Activated CD8-positive, alpha-beta T cell treated with anti-CD3 and anti-CD28 coated beads, Interleukin-2, amount 10 ng/mL, durations not matched to agents 7 days and 5 days (primary cell): Measurements from ENCODE around the gene GDPD5. TPM values are rescaled to one million over a fixed set of nuclear protein-coding genes. Genes with fewer than 3 reads are reported as not detected.
A peak's percentile ranks its signal among the peaks of the same experiment; 100 is the strongest.

Source experiments
- ATAC-seq: fragments of 150-1000 bp; cut with Tn5 transposase; one replicate; pipeline ENCODE4 v1.10.0; 2021; ENCODE audit warnings: moderate library complexity
- CTCF ChIA-PET: fragments of 350-600 bp; sonication (Branson Sonifier 250); formaldehyde crosslinking; loops from one replicate; lab custom pipeline; 2021; ENCODE audit warnings: antibody characterized with exemption; lab: Charles Lee
- POLR2A ChIA-PET: fragments of 350-600 bp; sonication (Branson Sonifier 250); formaldehyde crosslinking; loops from one replicate; lab custom pipeline; 2021; ENCODE audit warnings: antibody characterized with exemption; lab: Charles Lee
- DNase-seq: peaks from one replicate; pipeline ENCODE4 v3.0.0-alpha.2; 2020
- H3K27ac Mint-ChIP-seq: one replicate; pipeline ENCODE4 v1.8.0; 2021; ENCODE audit warnings: mild to moderate bottlenecking, mixed read lengths
- H3K27me3 Mint-ChIP-seq: one replicate; pipeline ENCODE4 v1.8.0; 2021; ENCODE audit warnings: low read depth, mixed read lengths
- H3K36me3 Mint-ChIP-seq: one replicate; pipeline ENCODE4 v1.8.0; 2021; ENCODE audit warnings: low read depth, mixed read lengths
- H3K4me1 Mint-ChIP-seq: one replicate; pipeline ENCODE4 v1.8.0; 2021; ENCODE audit warnings: low read depth, mixed read lengths
- H3K4me3 Mint-ChIP-seq: one replicate; pipeline ENCODE4 v1.8.0; 2021; ENCODE audit warnings: mild to moderate bottlenecking, mixed read lengths
- H3K9me3 Mint-ChIP-seq: one replicate; pipeline ENCODE4 v1.8.0; 2022; ENCODE audit warnings: mixed read lengths; ENCODE audit not compliant: insufficient read depth
- total RNA-seq, 2 experiments: library from RNA; stranded (reverse); gene quantifications; one replicate each; pipeline ENCODE4 v1.2.3, GENCODE V29; 2021

The GDPD5 gene
- total RNA-seq, 2 experiments from 2014 or later: 23.1 to 26.6 TPM

GRCh38 chr11:75541193-75542087 is 15.7 kb upstream of the GDPD5 start:
- CTCF ChIA-PET: no interaction called here
- Mint-ChIP-seq H3K4me1 (peaks cover 23% of the 10 kb centered on the region), H3K27ac (no peak overlapping the region), H3K36me3 (no peaks in the 10 kb centered on the region), H3K9me3 (no peaks in the 10 kb centered on the region), H3K4me3 (no peak overlapping the region), H3K27me3 (peaks cover 9% of the 10 kb centered on the region)
- no peak for ATAC-seq
- no peak for DNase-seq
- POLR2A ChIA-PET: no interaction called here

- no peak for ATAC-seq
- H3K27ac Mint-ChIP-seq: no peak overlapping the region
- CTCF ChIA-PET: no interaction called here
Observed at GRCh38 chr11:75539459-75540334, 14.0 kb upstream of the GDPD5 start.

GRCh38 chr11:75538150-75538942 is 12.6 kb upstream of the GDPD5 start:
- CTCF ChIA-PET: interaction anchor here (0.6 to 1.3 kb wide), 3 partner anchors 9 to 13 kb away, joined by 3 to 5 read pairs (median 3); partner anchors contain the start of gene GDPD5
- H3K4me1 Mint-ChIP-seq: peaks cover 48% of the 10 kb centered on the region
- peak overlapping the region; percentile 26 for H3K27ac Mint-ChIP-seq
- no peaks in the 10 kb centered on the region for H3K36me3 Mint-ChIP-seq
- DNase-seq: no peak
- no peak for ATAC-seq
- POLR2A ChIA-PET: no interaction called here
- H3K27me3 Mint-ChIP-seq: peaks cover 3% of the 10 kb centered on the region
- no peaks in the 10 kb centered on the region for H3K9me3 Mint-ChIP-seq
- H3K4me3 Mint-ChIP-seq: no peak overlapping the region

More at GRCh38 chr11:75539459-75540334, 14.0 kb upstream of the GDPD5 start:
- H3K9me3 Mint-ChIP-seq: no peaks in the 10 kb centered on the region
- POLR2A ChIA-PET: no interaction called here
- DNase-seq: no peak
- H3K27me3 Mint-ChIP-seq: peaks cover 3% of the 10 kb centered on the region
- H3K4me3 Mint-ChIP-seq: no peak overlapping the region
- peaks cover 38% of the 10 kb centered on the region for H3K4me1 Mint-ChIP-seq
- no peaks in the 10 kb centered on the region for H3K36me3 Mint-ChIP-seq

GRCh38 chr11:75537740-75538139 is 12.0 kb upstream of the GDPD5 start:
- DNase-seq (no peak), ATAC-seq (no peak)
- peaks cover 3% of the 10 kb centered on the region for H3K27me3 Mint-ChIP-seq
- ChIA-PET POLR2A (no interaction called here), CTCF (interaction anchor here (1.0 to 1.3 kb wide), 2 partner anchors 9 to 12 kb away, joined by 3 to 5 read pairs; partner anchors contain the start of gene GDPD5)
- no peaks in the 10 kb centered on the region for H3K9me3 Mint-ChIP-seq
- H3K27ac Mint-ChIP-seq: no peak overlapping the region
- H3K4me3 Mint-ChIP-seq: no peak overlapping the region
- H3K4me1 Mint-ChIP-seq: peaks cover 48% of the 10 kb centered on the region
- H3K36me3 Mint-ChIP-seq: no peaks in the 10 kb centered on the region

GRCh38 chr11:75536786-75537641 is 11.3 kb upstream of the GDPD5 start:
- DNase-seq (peak; percentile 66), ATAC-seq (peak; percentile 71)
- ChIA-PET CTCF (interaction anchor here (0.9 to 1.5 kb wide), 5 partner anchors 9 to 149 kb away, joined by 3 to 5 read pairs (median 5); partner anchors contain the start of gene GDPD5), POLR2A (no interaction called here)
- peaks cover 3% of the 10 kb centered on the region for H3K27me3 Mint-ChIP-seq
- no peaks in the 10 kb centered on the region for H3K9me3 Mint-ChIP-seq
- no peaks in the 10 kb centered on the region for H3K36me3 Mint-ChIP-seq
- no peak overlapping the region for H3K4me3 Mint-ChIP-seq
- H3K27ac Mint-ChIP-seq: peak overlapping the region; percentile 62
- peaks cover 53% of the 10 kb centered on the region for H3K4me1 Mint-ChIP-seq

- H3K4me3 Mint-ChIP-seq: no peak overlapping the region
- peaks cover 71% of the 10 kb centered on the region for H3K4me1 Mint-ChIP-seq
- H3K9me3 Mint-ChIP-seq: no peaks in the 10 kb centered on the region
- peak overlapping the region; percentile 21 for H3K27ac Mint-ChIP-seq
- no peak for ATAC-seq
- no peak for DNase-seq
- CTCF ChIA-PET: interaction anchor here (1.0 to 13.0 kb wide), 7 partner anchors 10 to 153 kb away, joined by 4 to 237 read pairs (median 5); partner anchors contain the start of gene GDPD5
- H3K27me3 Mint-ChIP-seq: peaks cover 3% of the 10 kb centered on the region
- H3K36me3 Mint-ChIP-seq: no peaks in the 10 kb centered on the region
- POLR2A ChIA-PET: no interaction called here
Observed at GRCh38 chr11:75535071-75535470, 9.3 kb upstream of the GDPD5 start.

GRCh38 chr11:75534259-75535069 is 8.7 kb upstream of the GDPD5 start:
- DNase-seq (no peak), ATAC-seq (no peak)
- peaks cover 71% of the 10 kb centered on the region for H3K4me1 Mint-ChIP-seq
- peaks cover 3% of the 10 kb centered on the region for H3K27me3 Mint-ChIP-seq
- H3K9me3 Mint-ChIP-seq: no peaks in the 10 kb centered on the region
- ChIA-PET CTCF (interaction anchor here (0.9 to 13.0 kb wide), 8 partner anchors 9 to 152 kb away, joined by 3 to 237 read pairs (median 5); partner anchors contain the start of gene GDPD5), POLR2A (interaction anchor here (0.6 to 1.0 kb wide), 5 partner anchors 21 to 259 kb away, joined by 3 to 4 read pairs (median 3); partner anchors contain the start of gene SERPINH1)
- no peak overlapping the region for H3K4me3 Mint-ChIP-seq
- peak overlapping the region; percentile 21 for H3K27ac Mint-ChIP-seq
- no peaks in the 10 kb centered on the region for H3K36me3 Mint-ChIP-seq

- POLR2A ChIA-PET: interaction anchor here (0.6 to 1.0 kb wide), 5 partner anchors 22 to 260 kb away, joined by 3 to 4 read pairs (median 3); partner anchors contain the start of gene SERPINH1
- CTCF ChIA-PET: interaction anchor here (0.9 to 13.0 kb wide), 8 partner anchors 8 to 152 kb away, joined by 3 to 237 read pairs (median 5); partner anchors contain the start of gene GDPD5
- Mint-ChIP-seq H3K27ac (no peak overlapping the region), H3K27me3 (peaks cover 2% of the 10 kb centered on the region), H3K4me1 (peaks cover 71% of the 10 kb centered on the region), H3K9me3 (no peaks in the 10 kb centered on the region), H3K36me3 (no peaks in the 10 kb centered on the region), H3K4me3 (no peak overlapping the region)
- no peak for DNase-seq
- no peak for ATAC-seq
Observed at GRCh38 chr11:75533896-75534258, 8.1 kb upstream of the GDPD5 start.

- Mint-ChIP-seq H3K4me3 (peak overlapping the region; percentile 1), H3K36me3 (no peaks in the 10 kb centered on the region), H3K9me3 (no peaks in the 10 kb centered on the region), H3K27me3 (peaks cover 9% of the 10 kb centered on the region), H3K4me1 (peaks cover 59% of the 10 kb centered on the region), H3K27ac (peak overlapping the region; percentile 61)
- CTCF ChIA-PET: interaction anchor here (0.6 to 13.0 kb wide), 33 partner anchors 12 to 275 kb away, joined by 3 to 237 read pairs (median 4); no protein-coding TSS in a partner anchor
- ATAC-seq (peak; percentile 85), DNase-seq (peak; percentile 90)
- POLR2A ChIA-PET: no interaction called here
Observed at GRCh38 chr11:75532200-75533048, 6.7 kb upstream of the GDPD5 start.
